B cell (primary cell): Measurements from ENCODE around the gene COL4A3. TPM values are rescaled to one million over a fixed set of nuclear protein-coding genes. Genes with fewer than 3 reads are reported as not detected.

ENCODE experiments used
- ATAC-seq: fragments of 200-7000 bp; cut with Tn5 transposase; one replicate; pipeline ENCODE4 v1.10.0; 2021; ENCODE audit warnings: low read depth, mild to moderate bottlenecking, moderate number of reproducible peaks, moderate library complexity
- CTCF ChIA-PET: fragments of 350-600 bp; sonication (Branson Sonifier 250); formaldehyde crosslinking; loops from one replicate; lab custom pipeline; 2021; ENCODE audit warnings: antibody characterized with exemption, inconsistent platforms; lab: Charles Lee
- POLR2A ChIA-PET: fragments of 350-600 bp; sonication (Branson Sonifier 250); formaldehyde crosslinking; loops from one replicate; lab custom pipeline; 2021; ENCODE audit warnings: antibody characterized with exemption; lab: Charles Lee
- DNase-seq: peaks from one replicate; pipeline ENCODE4 v3.0.0; 2013
- H2AFZ ChIP-seq: 2 replicates; pipeline ENCODE4 v1.6.1; 2012; ENCODE audit warnings: mild to moderate bottlenecking, low read depth, low read length; ENCODE audit not compliant: insufficient read depth, poor library complexity, severe bottlenecking
- H3K27ac ChIP-seq, 2 donors: 1 replicate in 1 of 2; 2 replicates in 1 of 2; pipeline ENCODE4 v1.5.1; 2012 to 2013; ENCODE audit warnings: low read length in 2 of 2, mild to moderate bottlenecking in 2 of 2, moderate library complexity in 1 of 2
- H3K27me3 ChIP-seq, 4 experiments: fragments of 200-600 bp in 1 of 4; sonication (generic) in 1 of 4; replicated peaks in 1 of 4; 1 replicate in 2 of 4; 2 replicates in 2 of 4; pipeline versions ENCODE4 v1.6.1 to v1.7.0; 2013 to 2016; ENCODE audit warnings: low read length in 3 of 4, mild to moderate bottlenecking in 2 of 4, mixed read lengths in 1 of 4, moderate library complexity in 1 of 4; ENCODE audit not compliant: insufficient read depth in 4 of 4, control insufficient read depth in 3 of 4; ENCODE audit errors: control extremely low read depth in 1 of 4
- H3K36me3 ChIP-seq, 2 experiments: replicated peaks in 1 of 2; 1 replicate in 1 of 2; 2 replicates in 1 of 2; pipeline versions ENCODE4 v1.6.1 to v1.7.1; 2013; ENCODE audit warnings: low read length in 1 of 2; ENCODE audit not compliant: insufficient read depth in 2 of 2, control insufficient read depth in 1 of 2; ENCODE audit errors: control extremely low read depth in 1 of 2, extremely low read depth in 1 of 2
- H3K4me1 ChIP-seq, 2 donors: fragments of 200-600 bp in 1 of 2; sonication (generic) in 1 of 2; 1 replicate in 1 of 2; 2 replicates in 1 of 2; pipeline versions ENCODE4 v1.5.1 to v1.6.1; 2013 to 2017; ENCODE audit warnings: low read length in 2 of 2; ENCODE audit not compliant: control insufficient read depth in 2 of 2, insufficient read depth in 2 of 2
- H3K4me2 ChIP-seq: replicated peaks from 2 replicates; pipeline ENCODE3; 2012; ENCODE audit warnings: mild to moderate bottlenecking, low read depth, low read length; ENCODE audit not compliant: poor library complexity, severe bottlenecking
- H3K4me3 ChIP-seq, 5 experiments: fragments of 200-600 bp in 1 of 5; sonication (generic) in 1 of 5; 1 replicate in 3 of 5; 2 replicates in 2 of 5; pipeline versions ENCODE4 v1.5.1 to v1.7.0; 2011 to 2016; ENCODE audit warnings: low read length in 4 of 5, mild to moderate bottlenecking in 4 of 5, low read depth in 2 of 5, control low read depth in 1 of 5, moderate library complexity in 1 of 5; ENCODE audit not compliant: insufficient read depth in 1 of 5; ENCODE audit errors: control extremely low read depth in 1 of 5, extremely low read depth in 1 of 5
- H3K79me2 ChIP-seq: fragments of 200-600 bp; sonication (generic); one replicate; pipeline ENCODE4 v1.6.0; 2016; ENCODE audit warnings: low read length; ENCODE audit not compliant: control insufficient read depth, insufficient read depth
- H3K9ac ChIP-seq: fragments of 200-600 bp; sonication (generic); 2 replicates; pipeline ENCODE4 v1.6.1; 2017; ENCODE audit warnings: mild to moderate bottlenecking, low read length, moderate library complexity
- H3K9me3 ChIP-seq, 3 donors: one replicate each; pipeline versions ENCODE4 v1.6.1 to v1.7.1; 2013; ENCODE audit warnings: low read length in 2 of 3; ENCODE audit not compliant: control insufficient read depth in 2 of 3, insufficient read depth in 1 of 3; ENCODE audit errors: control extremely low read depth in 1 of 3
- H4K20me1 ChIP-seq: 2 replicates; pipeline ENCODE4 v1.6.0; 2012; ENCODE audit warnings: mild to moderate bottlenecking, low read length; ENCODE audit not compliant: insufficient read depth, control insufficient read depth, poor library complexity, severe bottlenecking
- H3K27ac Mint-ChIP-seq: one replicate; pipeline ENCODE4 v1.8.0; 2021; ENCODE audit warnings: mixed read lengths
- H3K27me3 Mint-ChIP-seq: one replicate; pipeline ENCODE4 v1.8.0; 2021; ENCODE audit warnings: mixed read lengths
- H3K4me1 Mint-ChIP-seq: one replicate; pipeline ENCODE4 v1.8.0; 2021; ENCODE audit warnings: mixed read lengths
- H3K4me3 Mint-ChIP-seq: one replicate; pipeline ENCODE4 v1.8.0; 2021; ENCODE audit warnings: mixed read lengths
- H3K9me3 Mint-ChIP-seq: one replicate; pipeline ENCODE4 v1.8.0; 2022; ENCODE audit warnings: mixed read lengths; ENCODE audit not compliant: insufficient read depth
- EZH2 ChIP-seq: IDR thresholded peaks from 2 replicates; pipeline ENCODE4 v1.6.1; 2012; ENCODE audit warnings: borderline replicate concordance, low read depth, mild to moderate bottlenecking, moderate library complexity, low read length; ENCODE audit not compliant: insufficient read depth, poor library complexity, severe bottlenecking
- WGBS: methylation state at CpG from one replicate; pipeline ENCODE4 v1.1.5; 2013; ENCODE audit warnings: missing lambda C conversion rate; ENCODE audit not compliant: insufficient coverage; 5-methylcytosine and 5-hydroxymethylcytosine counted together
- intact Hi-C: fragments of 100-400 bp; cut with micrococcal nuclease; formaldehyde crosslinking; loops from one replicate; pipeline ENCODE4 v1.10.0; 2022
- polyA plus RNA-seq: library from polyadenylated mRNA; depleted of rRNA; stranded (reverse); fragments of >200 nt; gene quantifications from 2 replicates; pipeline ENCODE4 v1.2.3, GENCODE V29; 2012
- total RNA-seq, 2 donors: library from RNA; stranded (reverse); fragments of 120-200 nt in 1 of 2; gene quantifications; 1 replicate in 1 of 2; 2 replicates in 1 of 2; pipeline versions ENCODE4 v1.2.3 to v1.2.4, GENCODE V29; 2013 to 2022
- TF ChIP-seq, protein P1 (sequence below): fragments of 200-600 bp; IDR thresholded peaks from one replicate; pipeline ENCODE4 v1.8.0; 2022; ENCODE audit warnings: antibody characterized with exemption, mild to moderate bottlenecking

COL4A3 gene
- total and polyA plus RNA-seq, 2 donors (not counting 1 experiment from before 2014, with no cell fraction given) = 33.4 to 45.9 TPM

DNA sequence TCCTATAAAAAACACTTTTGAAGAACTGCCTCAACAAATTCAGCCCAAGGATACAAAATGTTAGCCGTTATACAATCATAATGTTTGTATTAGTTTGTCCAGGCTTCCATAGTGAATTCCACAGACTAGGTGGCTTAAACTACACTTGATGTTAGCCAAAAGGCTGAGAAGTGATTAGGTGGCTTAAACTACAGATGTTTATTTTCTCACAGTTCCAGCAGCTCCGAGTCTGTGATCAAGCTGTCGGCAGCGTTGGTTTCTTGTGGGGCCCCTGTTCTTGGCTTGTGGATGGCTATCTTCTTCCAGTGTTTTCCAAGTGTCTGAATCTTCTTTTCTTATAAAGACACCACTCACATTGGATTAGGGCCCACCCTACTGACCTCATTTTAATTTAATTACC lies 129.1 kb downstream of the COL4A3 start:
- Histone ChIP-seq H3K27me3 (no peaks in the 10 kb centered on the region), H2AFZ (no peak overlapping the region), H3K9ac (no peak overlapping the region), H3K4me3 (no peak overlapping the region), H3K27ac (no peak overlapping the region), H3K9me3 (no peaks in the 10 kb centered on the region), H3K4me2 (no peak overlapping the region), H3K4me1 (no peaks in the 10 kb centered on the region), H4K20me1 (no peaks in the 10 kb centered on the region), H3K79me2 (no peaks in the 10 kb centered on the region), H3K36me3 (peaks cover 0 to 10% of the 10 kb centered on the region in 2 experiments)
- H3K27me3 Mint-ChIP-seq = no peaks in the 10 kb centered on the region
- TF ChIP-seq EZH2 = no peak
- TF ChIP-seq, protein P1, sequence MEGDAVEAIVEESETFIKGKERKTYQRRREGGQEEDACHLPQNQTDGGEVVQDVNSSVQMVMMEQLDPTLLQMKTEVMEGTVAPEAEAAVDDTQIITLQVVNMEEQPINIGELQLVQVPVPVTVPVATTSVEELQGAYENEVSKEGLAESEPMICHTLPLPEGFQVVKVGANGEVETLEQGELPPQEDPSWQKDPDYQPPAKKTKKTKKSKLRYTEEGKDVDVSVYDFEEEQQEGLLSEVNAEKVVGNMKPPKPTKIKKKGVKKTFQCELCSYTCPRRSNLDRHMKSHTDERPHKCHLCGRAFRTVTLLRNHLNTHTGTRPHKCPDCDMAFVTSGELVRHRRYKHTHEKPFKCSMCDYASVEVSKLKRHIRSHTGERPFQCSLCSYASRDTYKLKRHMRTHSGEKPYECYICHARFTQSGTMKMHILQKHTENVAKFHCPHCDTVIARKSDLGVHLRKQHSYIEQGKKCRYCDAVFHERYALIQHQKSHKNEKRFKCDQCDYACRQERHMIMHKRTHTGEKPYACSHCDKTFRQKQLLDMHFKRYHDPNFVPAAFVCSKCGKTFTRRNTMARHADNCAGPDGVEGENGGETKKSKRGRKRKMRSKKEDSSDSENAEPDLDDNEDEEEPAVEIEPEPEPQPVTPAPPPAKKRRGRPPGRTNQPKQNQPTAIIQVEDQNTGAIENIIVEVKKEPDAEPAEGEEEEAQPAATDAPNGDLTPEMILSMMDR = no peak
- H3K9me3 Mint-ChIP-seq = no peaks in the 10 kb centered on the region
- ChIA-PET POLR2A (no interaction called here), CTCF (no interaction called here)
- no peaks in the 10 kb centered on the region for H3K4me1 Mint-ChIP-seq
- intact Hi-C loops = no loop called here
- 100% methylated on average over 4 of the region's 4 CpGs for WGBS
- DNase-seq = no peak
- H3K4me3 Mint-ChIP-seq = no peak overlapping the region
- no peak for ATAC-seq
- no peak overlapping the region for H3K27ac Mint-ChIP-seq

DNA sequence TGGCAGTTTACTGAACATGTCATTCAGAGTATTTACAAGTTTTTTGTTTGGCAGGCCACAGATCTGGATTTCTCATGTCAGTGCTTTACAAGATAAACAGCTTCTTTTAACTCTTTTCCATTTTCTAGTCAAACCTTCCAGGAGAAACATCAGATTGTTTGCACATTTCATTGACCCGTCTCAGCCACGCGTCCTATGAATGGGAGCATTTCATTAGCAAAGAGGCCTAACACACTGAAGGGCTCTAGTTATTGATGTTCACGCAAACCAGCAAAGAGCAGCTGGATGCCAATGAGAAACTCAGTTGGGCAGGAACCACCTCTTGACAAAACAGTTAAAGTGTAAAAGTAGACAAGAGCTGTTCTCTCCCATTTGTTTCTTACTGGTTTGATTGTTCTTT lies 131.4 kb downstream of the COL4A3 start:
- ChIA-PET CTCF (no interaction called here), POLR2A (no interaction called here)
- Histone ChIP-seq H3K27me3 (no peaks in the 10 kb centered on the region), H3K79me2 (no peaks in the 10 kb centered on the region), H3K27ac (no peak overlapping the region), H3K9me3 (no peaks in the 10 kb centered on the region), H4K20me1 (no peaks in the 10 kb centered on the region), H3K4me3 (no peak overlapping the region), H3K36me3 (peaks cover 0 to 8% of the 10 kb centered on the region in 2 experiments), H2AFZ (no peak overlapping the region), H3K9ac (no peak overlapping the region), H3K4me1 (no peaks in the 10 kb centered on the region), H3K4me2 (no peak overlapping the region)
- no peak for TF ChIP-seq EZH2
- TF ChIP-seq, protein P1 = no peak
- no peaks in the 10 kb centered on the region for H3K9me3 Mint-ChIP-seq
- no peak overlapping the region for H3K4me3 Mint-ChIP-seq
- H3K4me1 Mint-ChIP-seq = no peaks in the 10 kb centered on the region
- no peak overlapping the region for H3K27ac Mint-ChIP-seq
- ATAC-seq (no peak), DNase-seq (no peak)
- intact Hi-C loops = no loop called here
- no peaks in the 10 kb centered on the region for H3K27me3 Mint-ChIP-seq
- 98% methylated on average over 3 of the region's 4 CpGs for WGBS
